Measurements from ENCODE around the gene CDX1. TPM values are rescaled to one million over a fixed set of nuclear protein-coding genes. Genes with fewer than 3 reads are reported as not detected.

Gene CDX1
- total RNA-seq, 4 donors from 2014 or later, result 1.5 TPM; not detected in 3

DNA sequence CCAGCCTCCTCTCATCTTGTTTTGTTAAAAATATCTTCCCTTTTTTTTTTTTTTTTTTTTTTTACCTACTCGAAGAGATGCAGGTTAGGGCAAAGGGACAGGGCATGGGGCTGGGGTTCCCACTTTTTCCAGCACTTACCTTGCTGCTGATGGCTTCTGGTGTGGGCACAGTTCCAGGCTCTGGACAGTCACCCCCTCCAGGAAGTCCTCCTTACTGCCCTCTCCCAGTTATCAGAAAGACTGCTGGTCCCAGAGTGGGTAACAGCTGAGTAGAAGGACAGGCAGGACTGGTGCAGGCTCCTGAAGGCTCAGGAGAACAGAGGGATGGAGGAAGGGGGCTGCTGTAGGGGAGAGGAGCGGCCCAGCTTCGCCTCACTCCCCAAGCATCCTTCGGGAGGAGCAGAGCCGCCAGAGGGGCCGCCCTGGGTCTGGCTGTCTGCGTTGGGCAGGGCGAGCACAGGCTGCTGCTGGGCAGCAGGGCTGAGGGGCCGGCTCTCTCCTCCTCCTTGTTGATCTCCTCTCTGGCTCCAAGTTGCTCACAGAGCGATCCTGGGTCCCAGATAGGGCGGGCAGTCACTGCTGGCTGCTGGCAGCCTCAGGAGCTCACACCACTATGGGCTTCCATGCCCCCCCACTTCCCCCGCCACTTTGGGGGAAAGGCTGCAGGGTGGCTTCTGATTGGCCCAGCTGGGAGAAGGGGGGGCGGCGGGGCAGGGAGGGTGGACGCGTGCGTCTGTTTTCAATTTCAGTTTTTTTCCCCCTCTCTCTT is 11.1 kb upstream of the CDX1 start, which contains the start of gene PDGFRB:
Gene PDGFRB (minus strand): TSS at position 588 of the 769 bp plus-strand sequence. CDS start 18,798 bp downstream, outside the sequence.
- Histone ChIP-seq H3K27ac (peak within 1 kb of the TSS; percentile 76 to 84 (median 82)), H3K4me3 (peak within 1 kb of the TSS; percentile 55 to 61 (median 56)), H3K4me1 (peaks cover 0 to 11% of the 10 kb centered on the region in 2 donors), H3K36me3 (no peaks in the 10 kb centered on the region), H3K9me3 (no peaks in the 10 kb centered on the region), H3K27me3 (no peaks in the 10 kb centered on the region)
- intact Hi-C loops (cut with DNase I; ENCODE audit: low total_unique reads) (no loop called here), in situ Hi-C loops (cut with MboI; ENCODE audit: low sequenced_read_pairs in 4 of 4) (no loop called here)
- DNase-seq (peak; percentile 73 to 84), ATAC-seq (peak; percentile 64 to 71)
- TF ChIP-seq, protein P1, sequence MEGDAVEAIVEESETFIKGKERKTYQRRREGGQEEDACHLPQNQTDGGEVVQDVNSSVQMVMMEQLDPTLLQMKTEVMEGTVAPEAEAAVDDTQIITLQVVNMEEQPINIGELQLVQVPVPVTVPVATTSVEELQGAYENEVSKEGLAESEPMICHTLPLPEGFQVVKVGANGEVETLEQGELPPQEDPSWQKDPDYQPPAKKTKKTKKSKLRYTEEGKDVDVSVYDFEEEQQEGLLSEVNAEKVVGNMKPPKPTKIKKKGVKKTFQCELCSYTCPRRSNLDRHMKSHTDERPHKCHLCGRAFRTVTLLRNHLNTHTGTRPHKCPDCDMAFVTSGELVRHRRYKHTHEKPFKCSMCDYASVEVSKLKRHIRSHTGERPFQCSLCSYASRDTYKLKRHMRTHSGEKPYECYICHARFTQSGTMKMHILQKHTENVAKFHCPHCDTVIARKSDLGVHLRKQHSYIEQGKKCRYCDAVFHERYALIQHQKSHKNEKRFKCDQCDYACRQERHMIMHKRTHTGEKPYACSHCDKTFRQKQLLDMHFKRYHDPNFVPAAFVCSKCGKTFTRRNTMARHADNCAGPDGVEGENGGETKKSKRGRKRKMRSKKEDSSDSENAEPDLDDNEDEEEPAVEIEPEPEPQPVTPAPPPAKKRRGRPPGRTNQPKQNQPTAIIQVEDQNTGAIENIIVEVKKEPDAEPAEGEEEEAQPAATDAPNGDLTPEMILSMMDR (IDR thresholded peaks at IDR 0.05 in 4 of 5, conservative IDR thresholded peaks at IDR 0.05 in 1 of 5), result no peak
- TF ChIP-seq POLR2A (IDR thresholded peaks at IDR 0.05), result peak; percentile 37 to 82

DNA sequence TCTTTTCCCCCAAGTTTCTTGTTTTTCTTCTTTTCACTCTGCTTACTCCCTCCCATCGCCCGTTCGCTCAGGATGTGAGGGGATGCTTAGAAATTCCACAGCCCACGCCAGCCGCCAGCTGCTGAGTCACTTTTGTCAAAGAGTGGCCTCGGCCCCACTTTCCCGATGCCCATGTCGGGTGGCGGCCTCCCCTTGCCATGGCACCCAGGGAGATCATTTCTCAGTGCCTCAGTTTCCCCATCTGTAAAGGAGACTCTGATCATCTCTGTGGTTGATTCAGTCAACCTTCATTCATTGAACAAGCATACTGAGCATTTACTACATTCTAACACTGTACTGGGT is 10.6 kb upstream of the CDX1 start:
- peaks cover 0 to 11% of the 10 kb centered on the region in 2 donors for H3K4me1 ChIP-seq
- H3K9me3 ChIP-seq, result no peaks in the 10 kb centered on the region
- H3K4me3 ChIP-seq, result peak overlapping the region; percentile 55 to 61 (median 56)
- TF ChIP-seq POLR2A (IDR thresholded peaks at IDR 0.05), result peak in 1 of 2 donors; percentile 27
- TF ChIP-seq, protein P1 (IDR thresholded peaks at IDR 0.05 in 4 of 5, conservative IDR thresholded peaks at IDR 0.05 in 1 of 5), result no peak
- intact Hi-C loops (cut with DNase I; ENCODE audit: low total_unique reads), result no loop called here
- peak overlapping the region; percentile 76 to 84 (median 82) for H3K27ac ChIP-seq
- DNase-seq, result no peak
- H3K27me3 ChIP-seq, result no peaks in the 10 kb centered on the region
- no peak for ATAC-seq
- H3K36me3 ChIP-seq, result no peaks in the 10 kb centered on the region
- in situ Hi-C loops (cut with MboI; ENCODE audit: low sequenced_read_pairs in 4 of 4), result no loop called here

DNA sequence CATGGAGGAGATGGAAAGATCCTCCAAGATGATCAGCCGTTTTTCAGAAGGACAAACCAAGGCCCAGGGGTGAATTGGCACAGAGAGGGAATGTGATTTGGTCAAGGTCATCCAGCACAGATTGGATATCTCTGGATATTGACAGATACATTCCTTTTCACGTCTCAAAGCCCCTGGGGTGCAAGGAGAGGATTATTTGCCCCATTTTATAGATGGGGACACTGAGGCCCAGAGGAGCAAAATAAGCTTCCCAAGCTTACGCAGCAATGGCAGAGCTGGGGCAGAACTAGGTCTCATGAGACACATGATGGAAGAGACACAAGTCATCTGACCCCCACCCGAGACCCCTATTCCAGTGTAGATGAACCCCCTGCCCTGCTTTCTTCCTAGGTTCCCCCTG is 10.0 kb upstream of the CDX1 start:
- TF ChIP-seq POLR2A (IDR thresholded peaks at IDR 0.05), result no peak
- TF ChIP-seq, protein P1 (IDR thresholded peaks at IDR 0.05 in 4 of 5, conservative IDR thresholded peaks at IDR 0.05 in 1 of 5), result no peak
- DNase-seq, result no peak
- intact Hi-C loops (cut with DNase I; ENCODE audit: low total_unique reads) (no loop called here), in situ Hi-C loops (cut with MboI; ENCODE audit: low sequenced_read_pairs in 4 of 4) (no loop called here)
- no peaks in the 10 kb centered on the region for H3K36me3 ChIP-seq
- H3K27ac ChIP-seq, result peak overlapping the region; percentile 76 to 84 (median 82)
- peak overlapping the region in 3 of 4 donors; percentile 55 to 57 (median 56) for H3K4me3 ChIP-seq
- H3K4me1 ChIP-seq, result peaks cover 3 to 11% of the 10 kb centered on the region in 2 donors
- no peaks in the 10 kb centered on the region for H3K9me3 ChIP-seq
- H3K27me3 ChIP-seq, result no peaks in the 10 kb centered on the region
- ATAC-seq, result no peak

DNA sequence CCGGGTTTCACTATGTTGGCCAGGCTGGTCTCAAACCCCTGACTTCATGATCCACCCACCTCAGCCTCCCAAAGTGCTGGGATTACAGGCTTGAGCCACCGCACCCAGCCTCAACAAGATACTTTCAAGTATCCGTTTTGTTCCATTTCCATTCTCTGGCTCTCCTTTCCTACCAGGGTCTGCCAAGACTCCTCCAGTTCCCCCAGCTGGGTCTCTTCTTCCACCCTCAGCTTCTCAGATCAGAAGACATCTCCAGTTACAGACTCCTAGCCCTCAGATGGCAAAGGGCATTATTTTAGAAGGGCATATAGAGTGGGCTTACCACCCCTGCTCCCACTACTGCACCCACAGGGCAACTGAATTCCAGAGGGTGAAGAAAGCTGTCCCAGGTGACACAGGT is 9.4 kb upstream of the CDX1 start:
- Histone ChIP-seq H3K36me3 (no peaks in the 10 kb centered on the region), H3K27ac (peak overlapping the region; percentile 76 to 84 (median 82)), H3K4me1 (peaks cover 10 to 11% of the 10 kb centered on the region in 2 donors), H3K27me3 (no peaks in the 10 kb centered on the region), H3K9me3 (no peaks in the 10 kb centered on the region), H3K4me3 (peak overlapping the region in 2 of 4 donors; percentile 21 to 56)
- DNase-seq (no peak), ATAC-seq (no peak)
- in situ Hi-C loops (cut with MboI; ENCODE audit: low sequenced_read_pairs in 4 of 4) (no loop called here), intact Hi-C loops (cut with DNase I; ENCODE audit: low total_unique reads) (no loop called here)
- TF ChIP-seq POLR2A (IDR thresholded peaks at IDR 0.05), result no peak
- TF ChIP-seq, protein P1 (IDR thresholded peaks at IDR 0.05 in 4 of 5, conservative IDR thresholded peaks at IDR 0.05 in 1 of 5), result no peak
